GM23338 (cell line): ENCODE results near the gene PARVG. TPM values are rescaled to one million over a fixed set of nuclear protein-coding genes. Genes with fewer than 3 reads are reported as not detected.

Experiments used
- ATAC-seq: fragments of 200-7000 bp; cut with Tn5 transposase; 3 replicates; pipeline ENCODE4 v1.9.1; 2020
- DNase-seq: peaks from one replicate; pipeline ENCODE4 v3.0.0-alpha.2; 2015; ENCODE audit warnings: low spot score
- H2AFZ ChIP-seq: fragments of 200-600 bp; sonication (generic); 2 replicates; pipeline ENCODE4 v1.8.0; 2016; ENCODE audit warnings: antibody characterized with exemption, mild to moderate bottlenecking, moderate library complexity
- H3F3A ChIP-seq: fragments of 200-600 bp; sonication (generic); replicated peaks from 2 replicates; pipeline ENCODE4 v1.8.0; 2017; ENCODE audit warnings: antibody characterized with exemption, mixed run types, low read depth
- H3K27ac ChIP-seq: fragments of 200-600 bp; sonication (generic); 2 replicates; pipeline ENCODE4 v1.6.1; 2016; ENCODE audit warnings: low read depth
- H3K27me3 ChIP-seq: fragments of 200-600 bp; sonication (generic); 2 replicates; pipeline ENCODE4 v1.8.0; 2016; ENCODE audit warnings: mild to moderate bottlenecking, mixed run types, moderate library complexity; ENCODE audit not compliant: insufficient read depth
- H3K36me3 ChIP-seq: fragments of 200-600 bp; sonication (generic); 2 replicates; pipeline ENCODE4 v1.8.0; 2016; ENCODE audit warnings: mild to moderate bottlenecking; ENCODE audit not compliant: insufficient read depth
- H3K4me1 ChIP-seq: fragments of 200-600 bp; sonication (generic); 2 replicates; pipeline ENCODE4 v1.8.0; 2016; ENCODE audit warnings: mild to moderate bottlenecking, moderate library complexity; ENCODE audit not compliant: insufficient read depth
- H3K4me2 ChIP-seq: fragments of 200-600 bp; sonication (generic); 2 replicates; pipeline ENCODE4 v1.7.1; 2017; ENCODE audit warnings: mixed run types
- H3K4me3 ChIP-seq: fragments of 200-600 bp; sonication (generic); 2 replicates; pipeline ENCODE4 v1.6.1; 2016; ENCODE audit warnings: mixed run types
- H3K79me2 ChIP-seq: fragments of 200-600 bp; sonication (generic); replicated peaks from 2 replicates; pipeline ENCODE4 v1.8.0; 2017; ENCODE audit warnings: mild to moderate bottlenecking; ENCODE audit not compliant: insufficient read depth
- H3K9me2 ChIP-seq: fragments of 200-600 bp; sonication (generic); 2 replicates; pipeline ENCODE4 v1.8.0; 2017; ENCODE audit not compliant: insufficient read depth
- H4K20me1 ChIP-seq: fragments of 200-600 bp; sonication (generic); replicated peaks from 2 replicates; pipeline ENCODE4 v1.8.0; 2017; ENCODE audit warnings: mild to moderate bottlenecking; ENCODE audit not compliant: insufficient read depth
- H3K27ac Mint-ChIP-seq: 2 replicates; pipeline ENCODE4 v1.8.0; 2020; ENCODE audit warnings: inconsistent platforms, mild to moderate bottlenecking, moderate library complexity, mixed read lengths
- H3K27me3 Mint-ChIP-seq: 3 replicates; pipeline ENCODE4 v1.8.0; 2022; ENCODE audit warnings: low read depth, mild to moderate bottlenecking, moderate library complexity, mixed read lengths, inconsistent platforms; ENCODE audit not compliant: insufficient read depth, poor library complexity
- H3K36me3 Mint-ChIP-seq: 3 replicates; pipeline ENCODE4 v1.8.0; 2021; ENCODE audit warnings: low read depth, mild to moderate bottlenecking, inconsistent platforms, moderate library complexity, mixed read lengths
- H3K4me1 Mint-ChIP-seq: 3 replicates; pipeline ENCODE4 v1.8.0; 2020; ENCODE audit warnings: mild to moderate bottlenecking, inconsistent platforms, mixed read lengths
- H3K4me3 Mint-ChIP-seq: 3 replicates; pipeline ENCODE4 v1.8.0; 2021; ENCODE audit warnings: moderate library complexity, mild to moderate bottlenecking, inconsistent platforms, mixed read lengths
- H3K9me3 Mint-ChIP-seq: 3 replicates; pipeline ENCODE4 v1.8.0; 2020; ENCODE audit warnings: moderate library complexity, mild to moderate bottlenecking, inconsistent platforms, mixed read lengths
- CREB1 ChIP-seq: fragments of 250-450 bp; sonication (Bioruptor Pico); IDR thresholded peaks from 2 replicates; pipeline ENCODE4 v1.5.0; 2020; ENCODE audit warnings: low read depth, mild to moderate bottlenecking, moderate library complexity
- EZH2 ChIP-seq: fragments of 200-600 bp; sonication (generic); IDR thresholded peaks from one replicate; pipeline ENCODE4 v1.8.0; 2017; ENCODE audit warnings: antibody characterized with exemption, mild to moderate bottlenecking, low read depth; ENCODE audit not compliant: unreplicated experiment
- EZH2phosphoT487 ChIP-seq: fragments of 200-600 bp; sonication (generic); IDR thresholded peaks from one replicate; pipeline ENCODE4 v1.8.1; 2018; ENCODE audit warnings: antibody characterized with exemption; ENCODE audit not compliant: unreplicated experiment
- NANOG ChIP-seq: IDR thresholded peaks from 2 replicates; pipeline ENCODE4 v1.6.1; 2016; ENCODE audit warnings: antibody characterized with exemption, borderline replicate concordance
- POLR2AphosphoS5 ChIP-seq: IDR thresholded peaks from 2 replicates; pipeline ENCODE4 v1.6.1; 2016; ENCODE audit warnings: antibody characterized with exemption, low read depth
- STAT1 ChIP-seq: IDR thresholded peaks from one replicate; pipeline ENCODE4 v1.6.1; 2016; ENCODE audit warnings: antibody characterized with exemption; ENCODE audit not compliant: unreplicated experiment
- ZNF114 ChIP-seq: fragments of 250-450 bp; sonication (Bioruptor Pico); IDR thresholded peaks from 2 replicates; pipeline ENCODE4 v1.5.0; 2020; ENCODE audit warnings: mild to moderate bottlenecking, moderate library complexity
- ZNF331 ChIP-seq: fragments of 250-450 bp; sonication (Bioruptor Pico); IDR thresholded peaks from 2 replicates; pipeline ENCODE4 v1.5.0; 2020; ENCODE audit warnings: low read depth, mild to moderate bottlenecking, moderate library complexity
- polyA plus RNA-seq: library from polyadenylated mRNA; unstranded; fragments of >200 nt; fragmentation: Nextera tagmentation; extraction: Ambion mirVana; gene quantifications from 2 replicates; pipeline ENCODE4 v1.2.1, GENCODE V29; 2016
- total RNA-seq: library from RNA; depleted of rRNA; stranded (reverse); fragments of >200 nt; shearing (Covaris generic); gene quantifications from 2 replicates; pipeline ENCODE4 v1.2.3, GENCODE V29; 2014
- TF ChIP-seq, protein P1 (sequence below): fragments of 250-450 bp; sonication (Bioruptor Pico); IDR thresholded peaks from 2 replicates; pipeline ENCODE4 v1.5.0; 2020; ENCODE audit warnings: mild to moderate bottlenecking, moderate library complexity
- TF ChIP-seq, protein P2 (sequence below): IDR thresholded peaks from one replicate; pipeline ENCODE4 v1.6.1; 2018; ENCODE audit warnings: antibody characterized with exemption; ENCODE audit not compliant: unreplicated experiment
- TF ChIP-seq, protein P3 (sequence below): IDR thresholded peaks from 2 replicates; pipeline ENCODE4 v1.6.1; 2016; ENCODE audit warnings: antibody characterized with exemption

Gene PARVG
- total and polyA plus RNA-seq, 2 experiments from 2014 or later: 0.14 to 0.31 TPM

DNA sequence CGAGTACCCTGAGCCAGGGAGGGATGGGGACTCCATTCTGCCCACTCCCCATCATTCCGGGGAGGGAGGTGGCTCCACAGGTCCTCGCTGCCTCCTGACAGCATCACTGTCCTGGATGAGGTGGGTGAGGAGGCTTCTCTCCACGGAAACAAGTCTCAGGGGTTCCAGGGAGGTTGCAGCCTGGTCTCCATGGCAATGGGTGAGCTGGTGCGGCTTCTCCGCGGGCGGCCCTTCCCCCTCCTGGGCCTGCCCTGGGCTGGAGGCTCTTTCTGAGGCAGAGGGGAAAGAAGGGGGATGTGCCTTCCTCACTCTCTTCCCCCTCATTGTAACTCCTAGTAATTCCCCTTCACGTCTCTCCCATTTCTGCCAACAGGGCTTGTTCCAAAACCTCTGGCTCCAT lies 37.1 kb upstream of the PARVG start:
- H3K27ac Mint-ChIP-seq: peak overlapping the region; percentile 60
- H3K27me3 ChIP-seq: no peaks in the 10 kb centered on the region
- no peak overlapping the region for H3K4me3 ChIP-seq
- 0 out of 3 replicates have a peak, but pooled peaks have one; percentile 1 for ATAC-seq
- no peaks in the 10 kb centered on the region for H3K9me2 ChIP-seq
- TF ChIP-seq ZNF331 (CRISPR knock-in tag) (no peak), ZNF114 (no peak)
- peaks cover 46% of the 10 kb centered on the region for H3K4me1 Mint-ChIP-seq
- H2AFZ ChIP-seq: no peak overlapping the region
- H3K36me3 ChIP-seq: no peaks in the 10 kb centered on the region
- no peak overlapping the region for H3K27ac ChIP-seq
- H3K27me3 Mint-ChIP-seq: peaks cover 20% of the 10 kb centered on the region
- no peaks in the 10 kb centered on the region for H4K20me1 ChIP-seq
- peaks cover 19% of the 10 kb centered on the region for H3F3A ChIP-seq
- peaks cover 27% of the 10 kb centered on the region for H3K4me1 ChIP-seq
- peaks cover 19% of the 10 kb centered on the region for H3K36me3 Mint-ChIP-seq
- H3K4me2 ChIP-seq: no peak overlapping the region
- no peaks in the 10 kb centered on the region for H3K79me2 ChIP-seq
- DNase-seq: peak; percentile 39
- no peak overlapping the region; the same call in 2 of the 3 replicates for H3K4me3 Mint-ChIP-seq
- H3K9me3 Mint-ChIP-seq: peaks cover 6% of the 10 kb centered on the region

DNA sequence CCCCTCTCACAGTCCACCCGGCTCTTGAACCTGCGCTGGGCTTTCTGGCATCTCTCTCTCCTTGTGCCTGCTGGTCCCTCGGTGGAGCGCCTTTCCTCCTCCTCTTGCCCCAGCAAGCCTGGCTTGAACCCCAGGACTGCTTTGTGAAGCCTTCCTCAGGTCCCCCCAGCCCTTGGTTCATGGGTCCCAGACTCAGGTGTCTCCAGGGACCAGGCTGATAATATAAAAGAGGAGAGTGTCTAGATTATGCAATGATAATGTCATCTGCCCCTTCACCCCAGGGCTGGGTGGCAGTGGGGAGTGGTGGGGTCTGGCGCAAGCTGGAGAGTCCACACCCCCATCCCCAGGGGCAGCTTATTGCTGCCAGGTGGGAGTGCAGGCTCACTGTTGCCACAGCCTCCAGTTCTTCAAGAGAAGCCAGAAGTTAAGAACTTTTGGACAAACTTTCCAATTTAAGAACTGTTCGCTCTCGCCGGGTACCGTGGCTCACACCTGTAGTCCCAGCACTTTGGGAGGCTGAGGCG lies 36.6 kb upstream of the PARVG start:
- Histone ChIP-seq H3K4me1 (peaks cover 32% of the 10 kb centered on the region), H3K27me3 (no peaks in the 10 kb centered on the region), H3K36me3 (no peaks in the 10 kb centered on the region), H3K9me2 (no peaks in the 10 kb centered on the region), H2AFZ (no peak overlapping the region), H3K4me2 (no peak overlapping the region), H3K27ac (no peak overlapping the region), H3K4me3 (no peak overlapping the region), H4K20me1 (no peaks in the 10 kb centered on the region), H3F3A (peaks cover 24% of the 10 kb centered on the region), H3K79me2 (no peaks in the 10 kb centered on the region)
- peaks cover 19% of the 10 kb centered on the region for H3K27me3 Mint-ChIP-seq
- peaks cover 51% of the 10 kb centered on the region for H3K4me1 Mint-ChIP-seq
- no peak overlapping the region; the same call in 2 of the 3 replicates for H3K4me3 Mint-ChIP-seq
- no peak for ATAC-seq
- DNase-seq: no peak
- peaks cover 14% of the 10 kb centered on the region for H3K36me3 Mint-ChIP-seq
- peaks cover 6% of the 10 kb centered on the region; the same call in 1 of the 3 replicates for H3K9me3 Mint-ChIP-seq
- peak overlapping the region; percentile 60 for H3K27ac Mint-ChIP-seq
- TF ChIP-seq, protein P1, sequence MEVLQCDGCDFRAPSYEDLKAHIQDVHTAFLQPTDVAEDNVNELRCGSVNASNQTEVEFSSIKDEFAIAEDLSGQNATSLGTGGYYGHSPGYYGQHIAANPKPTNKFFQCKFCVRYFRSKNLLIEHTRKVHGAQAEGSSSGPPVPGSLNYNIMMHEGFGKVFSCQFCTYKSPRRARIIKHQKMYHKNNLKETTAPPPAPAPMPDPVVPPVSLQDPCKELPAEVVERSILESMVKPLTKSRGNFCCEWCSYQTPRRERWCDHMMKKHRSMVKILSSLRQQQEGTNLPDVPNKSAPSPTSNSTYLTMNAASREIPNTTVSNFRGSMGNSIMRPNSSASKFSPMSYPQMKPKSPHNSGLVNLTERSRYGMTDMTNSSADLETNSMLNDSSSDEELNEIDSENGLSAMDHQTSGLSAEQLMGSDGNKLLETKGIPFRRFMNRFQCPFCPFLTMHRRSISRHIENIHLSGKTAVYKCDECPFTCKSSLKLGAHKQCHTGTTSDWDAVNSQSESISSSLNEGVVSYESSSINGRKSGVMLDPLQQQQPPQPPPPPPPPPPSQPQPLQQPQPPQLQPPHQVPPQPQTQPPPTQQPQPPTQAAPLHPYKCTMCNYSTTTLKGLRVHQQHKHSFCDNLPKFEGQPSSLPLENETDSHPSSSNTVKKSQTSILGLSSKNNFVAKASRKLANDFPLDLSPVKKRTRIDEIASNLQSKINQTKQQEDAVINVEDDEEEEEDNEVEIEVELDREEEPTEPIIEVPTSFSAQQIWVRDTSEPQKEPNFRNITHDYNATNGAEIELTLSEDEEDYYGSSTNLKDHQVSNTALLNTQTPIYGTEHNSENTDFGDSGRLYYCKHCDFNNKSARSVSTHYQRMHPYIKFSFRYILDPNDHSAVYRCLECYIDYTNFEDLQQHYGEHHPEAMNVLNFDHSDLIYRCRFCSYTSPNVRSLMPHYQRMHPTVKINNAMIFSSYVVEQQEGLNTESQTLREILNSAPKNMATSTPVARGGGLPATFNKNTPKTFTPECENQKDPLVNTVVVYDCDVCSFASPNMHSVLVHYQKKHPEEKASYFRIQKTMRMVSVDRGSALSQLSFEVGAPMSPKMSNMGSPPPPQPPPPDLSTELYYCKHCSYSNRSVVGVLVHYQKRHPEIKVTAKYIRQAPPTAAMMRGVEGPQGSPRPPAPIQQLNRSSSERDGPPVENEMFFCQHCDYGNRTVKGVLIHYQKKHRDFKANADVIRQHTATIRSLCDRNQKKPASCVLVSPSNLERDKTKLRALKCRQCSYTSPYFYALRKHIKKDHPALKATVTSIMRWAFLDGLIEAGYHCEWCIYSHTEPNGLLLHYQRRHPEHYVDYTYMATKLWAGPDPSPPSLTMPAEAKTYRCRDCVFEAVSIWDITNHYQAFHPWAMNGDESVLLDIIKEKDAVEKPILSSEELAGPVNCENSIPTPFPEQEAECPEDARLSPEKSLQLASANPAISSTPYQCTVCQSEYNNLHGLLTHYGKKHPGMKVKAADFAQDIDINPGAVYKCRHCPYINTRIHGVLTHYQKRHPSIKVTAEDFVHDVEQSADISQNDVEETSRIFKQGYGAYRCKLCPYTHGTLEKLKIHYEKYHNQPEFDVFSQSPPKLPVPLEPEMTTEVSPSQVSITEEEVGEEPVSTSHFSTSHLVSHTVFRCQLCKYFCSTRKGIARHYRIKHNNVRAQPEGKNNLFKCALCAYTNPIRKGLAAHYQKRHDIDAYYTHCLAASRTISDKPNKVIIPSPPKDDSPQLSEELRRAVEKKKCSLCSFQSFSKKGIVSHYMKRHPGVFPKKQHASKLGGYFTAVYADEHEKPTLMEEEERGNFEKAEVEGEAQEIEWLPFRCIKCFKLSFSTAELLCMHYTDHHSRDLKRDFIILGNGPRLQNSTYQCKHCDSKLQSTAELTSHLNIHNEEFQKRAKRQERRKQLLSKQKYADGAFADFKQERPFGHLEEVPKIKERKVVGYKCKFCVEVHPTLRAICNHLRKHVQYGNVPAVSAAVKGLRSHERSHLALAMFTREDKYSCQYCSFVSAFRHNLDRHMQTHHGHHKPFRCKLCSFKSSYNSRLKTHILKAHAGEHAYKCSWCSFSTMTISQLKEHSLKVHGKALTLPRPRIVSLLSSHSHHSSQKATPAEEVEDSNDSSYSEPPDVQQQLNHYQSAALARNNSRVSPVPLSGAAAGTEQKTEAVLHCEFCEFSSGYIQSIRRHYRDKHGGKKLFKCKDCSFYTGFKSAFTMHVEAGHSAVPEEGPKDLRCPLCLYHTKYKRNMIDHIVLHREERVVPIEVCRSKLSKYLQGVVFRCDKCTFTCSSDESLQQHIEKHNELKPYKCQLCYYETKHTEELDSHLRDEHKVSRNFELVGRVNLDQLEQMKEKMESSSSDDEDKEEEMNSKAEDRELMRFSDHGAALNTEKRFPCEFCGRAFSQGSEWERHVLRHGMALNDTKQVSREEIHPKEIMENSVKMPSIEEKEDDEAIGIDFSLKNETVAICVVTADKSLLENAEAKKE (CRISPR knock-in tag): no peak
- no peak for TF ChIP-seq STAT1
- TF ChIP-seq, protein P2, sequence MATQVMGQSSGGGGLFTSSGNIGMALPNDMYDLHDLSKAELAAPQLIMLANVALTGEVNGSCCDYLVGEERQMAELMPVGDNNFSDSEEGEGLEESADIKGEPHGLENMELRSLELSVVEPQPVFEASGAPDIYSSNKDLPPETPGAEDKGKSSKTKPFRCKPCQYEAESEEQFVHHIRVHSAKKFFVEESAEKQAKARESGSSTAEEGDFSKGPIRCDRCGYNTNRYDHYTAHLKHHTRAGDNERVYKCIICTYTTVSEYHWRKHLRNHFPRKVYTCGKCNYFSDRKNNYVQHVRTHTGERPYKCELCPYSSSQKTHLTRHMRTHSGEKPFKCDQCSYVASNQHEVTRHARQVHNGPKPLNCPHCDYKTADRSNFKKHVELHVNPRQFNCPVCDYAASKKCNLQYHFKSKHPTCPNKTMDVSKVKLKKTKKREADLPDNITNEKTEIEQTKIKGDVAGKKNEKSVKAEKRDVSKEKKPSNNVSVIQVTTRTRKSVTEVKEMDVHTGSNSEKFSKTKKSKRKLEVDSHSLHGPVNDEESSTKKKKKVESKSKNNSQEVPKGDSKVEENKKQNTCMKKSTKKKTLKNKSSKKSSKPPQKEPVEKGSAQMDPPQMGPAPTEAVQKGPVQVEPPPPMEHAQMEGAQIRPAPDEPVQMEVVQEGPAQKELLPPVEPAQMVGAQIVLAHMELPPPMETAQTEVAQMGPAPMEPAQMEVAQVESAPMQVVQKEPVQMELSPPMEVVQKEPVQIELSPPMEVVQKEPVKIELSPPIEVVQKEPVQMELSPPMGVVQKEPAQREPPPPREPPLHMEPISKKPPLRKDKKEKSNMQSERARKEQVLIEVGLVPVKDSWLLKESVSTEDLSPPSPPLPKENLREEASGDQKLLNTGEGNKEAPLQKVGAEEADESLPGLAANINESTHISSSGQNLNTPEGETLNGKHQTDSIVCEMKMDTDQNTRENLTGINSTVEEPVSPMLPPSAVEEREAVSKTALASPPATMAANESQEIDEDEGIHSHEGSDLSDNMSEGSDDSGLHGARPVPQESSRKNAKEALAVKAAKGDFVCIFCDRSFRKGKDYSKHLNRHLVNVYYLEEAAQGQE: no peak
- TF ChIP-seq ZNF331 (CRISPR knock-in tag): no peak
- TF ChIP-seq EZH2: no peak
- no peak for TF ChIP-seq POLR2AphosphoS5
- TF ChIP-seq CREB1 (CRISPR knock-in tag): no peak
- TF ChIP-seq, protein P3, sequence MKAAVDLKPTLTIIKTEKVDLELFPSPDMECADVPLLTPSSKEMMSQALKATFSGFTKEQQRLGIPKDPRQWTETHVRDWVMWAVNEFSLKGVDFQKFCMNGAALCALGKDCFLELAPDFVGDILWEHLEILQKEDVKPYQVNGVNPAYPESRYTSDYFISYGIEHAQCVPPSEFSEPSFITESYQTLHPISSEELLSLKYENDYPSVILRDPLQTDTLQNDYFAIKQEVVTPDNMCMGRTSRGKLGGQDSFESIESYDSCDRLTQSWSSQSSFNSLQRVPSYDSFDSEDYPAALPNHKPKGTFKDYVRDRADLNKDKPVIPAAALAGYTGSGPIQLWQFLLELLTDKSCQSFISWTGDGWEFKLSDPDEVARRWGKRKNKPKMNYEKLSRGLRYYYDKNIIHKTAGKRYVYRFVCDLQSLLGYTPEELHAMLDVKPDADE: no peak
- TF ChIP-seq ZNF114: no peak
- TF ChIP-seq NANOG: no peak
- TF ChIP-seq EZH2phosphoT487: no peak
